ENCODE measurements around the gene SLIT1. TPM values are rescaled to one million over a fixed set of nuclear protein-coding genes. Genes with fewer than 3 reads are reported as not detected.

SLIT1 gene
- total RNA-seq, 1 donor, result not detected

DNA sequence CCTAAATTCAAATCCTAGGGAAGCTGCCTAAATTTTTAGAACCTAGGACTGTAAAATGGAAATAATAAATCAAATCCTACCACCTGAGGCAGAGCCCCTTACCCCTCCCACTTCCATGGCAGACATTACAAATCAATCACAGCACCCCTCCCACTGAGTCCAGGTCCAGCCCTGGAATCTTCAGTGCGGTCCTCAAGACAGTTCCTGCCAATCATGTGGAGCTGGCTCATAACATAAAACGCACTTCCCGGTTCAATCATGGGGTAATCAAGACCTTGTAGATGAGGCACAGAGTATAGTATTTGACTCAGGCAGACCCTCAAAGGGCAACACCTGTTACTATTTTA lies 157.0 kb downstream of the SLIT1 start:
- Histone ChIP-seq H2AFZ (ENCODE audit: low read length) (no peak overlapping the region), H4K20me1 (ENCODE audit: insufficient read depth, low read length) (no peaks in the 10 kb centered on the region), H3K4me2 (ENCODE audit: insufficient read depth, low read length) (no peak overlapping the region), H3K4me3 (ENCODE audit: insufficient read depth, low read length) (no peak overlapping the region), H3K79me2 (ENCODE audit: insufficient read depth, low read length) (no peaks in the 10 kb centered on the region), H3K36me3 (ENCODE audit: insufficient read depth, low read length) (no peaks in the 10 kb centered on the region), H3K27ac (ENCODE audit: low read depth, low read length) (no peak overlapping the region), H3K9me3 (ENCODE audit: low read depth, low read length) (peaks cover 4% of the 10 kb centered on the region), H3K27me3 (ENCODE audit: insufficient read depth, low read length) (peaks cover 29% of the 10 kb centered on the region), H3K4me1 (ENCODE audit: insufficient read depth, low read length) (peaks cover 19% of the 10 kb centered on the region)
- TF ChIP-seq, protein P1, sequence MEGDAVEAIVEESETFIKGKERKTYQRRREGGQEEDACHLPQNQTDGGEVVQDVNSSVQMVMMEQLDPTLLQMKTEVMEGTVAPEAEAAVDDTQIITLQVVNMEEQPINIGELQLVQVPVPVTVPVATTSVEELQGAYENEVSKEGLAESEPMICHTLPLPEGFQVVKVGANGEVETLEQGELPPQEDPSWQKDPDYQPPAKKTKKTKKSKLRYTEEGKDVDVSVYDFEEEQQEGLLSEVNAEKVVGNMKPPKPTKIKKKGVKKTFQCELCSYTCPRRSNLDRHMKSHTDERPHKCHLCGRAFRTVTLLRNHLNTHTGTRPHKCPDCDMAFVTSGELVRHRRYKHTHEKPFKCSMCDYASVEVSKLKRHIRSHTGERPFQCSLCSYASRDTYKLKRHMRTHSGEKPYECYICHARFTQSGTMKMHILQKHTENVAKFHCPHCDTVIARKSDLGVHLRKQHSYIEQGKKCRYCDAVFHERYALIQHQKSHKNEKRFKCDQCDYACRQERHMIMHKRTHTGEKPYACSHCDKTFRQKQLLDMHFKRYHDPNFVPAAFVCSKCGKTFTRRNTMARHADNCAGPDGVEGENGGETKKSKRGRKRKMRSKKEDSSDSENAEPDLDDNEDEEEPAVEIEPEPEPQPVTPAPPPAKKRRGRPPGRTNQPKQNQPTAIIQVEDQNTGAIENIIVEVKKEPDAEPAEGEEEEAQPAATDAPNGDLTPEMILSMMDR (IDR thresholded peaks at IDR 0.05; ENCODE audit: extremely low read depth, low read depth, low read length), result no peak
- DNase-seq (ENCODE audit: insufficient read length, low spot score, missing footprints), result no peak

DNA sequence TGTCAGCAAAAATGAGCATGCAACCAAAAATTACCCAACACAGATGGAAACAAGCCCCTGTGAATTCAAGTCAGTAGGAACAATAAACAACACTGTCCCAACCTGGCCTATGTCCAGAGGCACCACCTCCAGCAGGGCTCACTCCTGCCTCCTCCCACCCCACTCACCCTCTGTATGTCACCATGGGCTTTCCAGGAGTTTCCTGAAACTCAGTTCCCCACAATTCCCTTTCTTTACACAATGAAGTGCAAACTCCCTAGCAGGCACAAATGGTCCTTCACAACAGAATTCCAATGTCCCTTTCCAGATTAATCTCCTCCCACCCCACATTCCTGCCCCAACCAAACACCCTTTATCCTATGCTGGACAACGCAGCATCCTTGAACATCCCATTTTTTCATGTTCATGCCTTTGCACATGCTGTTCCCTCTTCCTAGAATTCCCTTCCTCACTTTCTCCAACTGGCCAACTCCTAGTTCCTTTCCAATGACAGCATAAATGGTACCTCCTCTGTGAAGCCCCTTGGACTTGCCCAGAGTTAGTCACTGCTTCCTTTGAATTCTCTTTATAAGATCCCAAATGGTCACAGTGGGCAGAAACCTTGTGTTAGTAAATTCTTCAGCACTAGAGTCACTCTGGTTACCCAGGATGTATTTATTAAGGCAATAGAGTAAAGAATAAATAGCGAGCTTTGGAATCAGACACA lies 157.5 kb downstream of the SLIT1 start:
- H3K27me3 ChIP-seq (ENCODE audit: insufficient read depth, low read length), result peaks cover 29% of the 10 kb centered on the region
- peaks cover 25% of the 10 kb centered on the region for H3K4me1 ChIP-seq (ENCODE audit: insufficient read depth, low read length)
- H3K36me3 ChIP-seq (ENCODE audit: insufficient read depth, low read length), result no peaks in the 10 kb centered on the region
- H3K27ac ChIP-seq (ENCODE audit: low read depth, low read length), result no peak overlapping the region
- H3K79me2 ChIP-seq (ENCODE audit: insufficient read depth, low read length), result no peaks in the 10 kb centered on the region
- H3K9me3 ChIP-seq (ENCODE audit: low read depth, low read length), result peaks cover 4% of the 10 kb centered on the region
- DNase-seq (ENCODE audit: insufficient read length, low spot score, missing footprints), result peak; percentile 91
- H3K4me2 ChIP-seq (ENCODE audit: insufficient read depth, low read length), result no peak overlapping the region
- H3K4me3 ChIP-seq (ENCODE audit: insufficient read depth, low read length), result no peak overlapping the region
- TF ChIP-seq, protein P1 (IDR thresholded peaks at IDR 0.05; ENCODE audit: extremely low read depth, low read depth, low read length), result no peak
- no peaks in the 10 kb centered on the region for H4K20me1 ChIP-seq (ENCODE audit: insufficient read depth, low read length)
- no peak overlapping the region for H2AFZ ChIP-seq (ENCODE audit: low read length)

DNA sequence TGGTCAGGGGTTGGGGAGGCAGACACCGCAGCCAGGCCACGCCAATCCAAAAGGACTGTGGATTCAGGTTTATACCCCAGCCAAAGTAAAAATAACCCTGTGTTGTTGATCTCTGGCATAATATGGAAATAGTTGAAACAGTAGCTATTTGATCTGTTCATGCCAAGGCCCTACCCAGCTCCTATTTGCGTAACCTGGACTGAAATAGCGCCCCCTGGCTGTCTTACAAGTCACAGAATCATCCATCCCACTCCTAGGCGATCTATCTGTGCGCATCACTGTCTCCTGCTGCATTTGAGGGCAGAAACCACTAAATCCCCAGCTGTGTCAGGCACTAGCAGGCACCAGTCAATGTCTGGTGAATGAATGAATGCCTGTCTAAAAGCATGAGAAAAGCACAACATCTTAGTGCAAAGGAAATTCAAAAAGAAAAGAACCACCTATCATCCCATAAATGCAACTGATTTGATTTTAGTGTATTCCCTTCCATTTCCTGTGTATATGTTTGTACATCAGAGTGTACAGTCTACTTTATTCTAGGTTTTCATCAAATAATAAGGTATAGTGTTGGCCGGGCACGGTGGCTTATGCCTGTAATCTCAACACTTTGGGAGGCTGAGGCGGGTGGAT lies 160.0 kb downstream of the SLIT1 start:
- peak; percentile 90 for DNase-seq (ENCODE audit: insufficient read length, low spot score, missing footprints)
- H3K4me2 ChIP-seq (ENCODE audit: insufficient read depth, low read length), result peak overlapping the region; percentile 15
- no peak overlapping the region for H3K4me3 ChIP-seq (ENCODE audit: insufficient read depth, low read length)
- TF ChIP-seq, protein P1 (IDR thresholded peaks at IDR 0.05; ENCODE audit: extremely low read depth, low read depth, low read length), result peak; percentile 78
- H3K27ac ChIP-seq (ENCODE audit: low read depth, low read length), result peak overlapping the region; percentile 91
- no peaks in the 10 kb centered on the region for H3K79me2 ChIP-seq (ENCODE audit: insufficient read depth, low read length)
- peaks cover 4% of the 10 kb centered on the region for H3K9me3 ChIP-seq (ENCODE audit: low read depth, low read length)
- peaks cover 28% of the 10 kb centered on the region for H3K4me1 ChIP-seq (ENCODE audit: insufficient read depth, low read length)
- no peaks in the 10 kb centered on the region for H3K36me3 ChIP-seq (ENCODE audit: insufficient read depth, low read length)
- H3K27me3 ChIP-seq (ENCODE audit: insufficient read depth, low read length), result peaks cover 11% of the 10 kb centered on the region
- no peaks in the 10 kb centered on the region for H4K20me1 ChIP-seq (ENCODE audit: insufficient read depth, low read length)
- peak overlapping the region; percentile 8 for H2AFZ ChIP-seq (ENCODE audit: low read length)

All from osteoblast (primary cell).